Nephron (organoid): ENCODE measurements around the gene CD1C.
"Not testable (repeated sequence)": the region's sequence is repeated elsewhere in the genome, so short reads cannot be mapped to it uniquely, and the experiment has no call there.

Experiments
- H3K27ac Mint-ChIP-seq, 3 experiments: 2 replicates each; pipeline ENCODE4 v1.8.0; 2020; ENCODE audit warnings: mixed read lengths in 3 of 3, mild to moderate bottlenecking in 2 of 3, moderate library complexity in 1 of 3
- H3K27me3 Mint-ChIP-seq: 2 replicates; pipeline ENCODE4 v1.8.0; 2021; ENCODE audit warnings: low read depth, mild to moderate bottlenecking, moderate library complexity, mixed read lengths
- H3K36me3 Mint-ChIP-seq: 2 replicates; pipeline ENCODE4 v1.8.0; 2020; ENCODE audit warnings: low read depth, mixed read lengths
- H3K4me1 Mint-ChIP-seq: 2 replicates; pipeline ENCODE4 v1.8.0; 2020; ENCODE audit warnings: mixed read lengths
- H3K4me3 Mint-ChIP-seq, 3 experiments: 2 replicates each; pipeline ENCODE4 v1.8.0; 2020; ENCODE audit warnings: mild to moderate bottlenecking in 3 of 3, mixed read lengths in 3 of 3, moderate library complexity in 2 of 3
- H3K9me3 Mint-ChIP-seq: 2 replicates; pipeline ENCODE4 v1.8.0; 2020; ENCODE audit warnings: mixed read lengths
- TF ChIP-seq, protein P1 (sequence below), 3 experiments: fragments of 200-600 bp; sonication (generic); IDR thresholded peaks; one replicate each; pipeline ENCODE4 v1.5.0; 2021; ENCODE audit warnings: antibody characterized with exemption in 3 of 3; ENCODE audit not compliant: unreplicated experiment in 3 of 3

The CD1C gene

DNA sequence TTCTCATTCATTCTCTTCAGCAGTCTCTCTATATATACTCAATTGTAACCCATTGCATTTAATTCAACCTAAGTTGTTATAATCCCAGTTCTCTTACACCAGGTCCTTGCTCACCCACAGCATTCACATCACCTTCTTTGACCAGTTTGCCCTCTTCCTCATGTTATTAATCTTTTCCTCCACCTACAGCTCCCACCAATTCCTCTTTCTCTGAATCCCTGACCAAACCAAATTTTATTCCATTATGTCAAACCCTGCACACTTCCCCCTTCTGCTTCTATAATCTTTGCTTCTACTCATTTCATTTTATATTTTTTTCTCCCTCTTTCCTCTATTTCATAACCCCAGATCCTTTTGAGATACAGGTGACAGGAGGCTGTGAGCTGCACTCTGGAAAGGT is 34.1 kb upstream of the CD1C start:
- Mint-ChIP-seq H3K4me3 (no peak overlapping the region), H3K36me3 (no peaks in the 10 kb centered on the region)
- TF ChIP-seq, protein P1, sequence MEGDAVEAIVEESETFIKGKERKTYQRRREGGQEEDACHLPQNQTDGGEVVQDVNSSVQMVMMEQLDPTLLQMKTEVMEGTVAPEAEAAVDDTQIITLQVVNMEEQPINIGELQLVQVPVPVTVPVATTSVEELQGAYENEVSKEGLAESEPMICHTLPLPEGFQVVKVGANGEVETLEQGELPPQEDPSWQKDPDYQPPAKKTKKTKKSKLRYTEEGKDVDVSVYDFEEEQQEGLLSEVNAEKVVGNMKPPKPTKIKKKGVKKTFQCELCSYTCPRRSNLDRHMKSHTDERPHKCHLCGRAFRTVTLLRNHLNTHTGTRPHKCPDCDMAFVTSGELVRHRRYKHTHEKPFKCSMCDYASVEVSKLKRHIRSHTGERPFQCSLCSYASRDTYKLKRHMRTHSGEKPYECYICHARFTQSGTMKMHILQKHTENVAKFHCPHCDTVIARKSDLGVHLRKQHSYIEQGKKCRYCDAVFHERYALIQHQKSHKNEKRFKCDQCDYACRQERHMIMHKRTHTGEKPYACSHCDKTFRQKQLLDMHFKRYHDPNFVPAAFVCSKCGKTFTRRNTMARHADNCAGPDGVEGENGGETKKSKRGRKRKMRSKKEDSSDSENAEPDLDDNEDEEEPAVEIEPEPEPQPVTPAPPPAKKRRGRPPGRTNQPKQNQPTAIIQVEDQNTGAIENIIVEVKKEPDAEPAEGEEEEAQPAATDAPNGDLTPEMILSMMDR (IDR thresholded peaks at IDR 0.05; ENCODE audit: unreplicated experiment in 3 of 3) = no peak

DNA sequence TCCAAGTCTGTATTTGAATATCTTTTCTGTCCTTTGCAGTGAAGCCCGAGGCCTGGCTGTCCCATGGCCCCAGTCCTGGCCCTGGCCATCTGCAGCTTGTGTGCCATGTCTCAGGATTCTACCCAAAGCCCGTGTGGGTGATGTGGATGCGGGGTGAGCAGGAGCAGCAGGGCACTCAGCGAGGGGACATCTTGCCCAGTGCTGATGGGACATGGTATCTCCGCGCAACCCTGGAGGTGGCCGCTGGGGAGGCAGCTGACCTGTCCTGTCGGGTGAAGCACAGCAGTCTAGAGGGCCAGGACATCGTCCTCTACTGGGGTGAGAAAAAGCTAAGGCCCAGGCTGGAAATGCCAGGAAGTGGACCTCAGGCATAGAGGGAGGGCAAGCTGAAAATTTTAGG is 33.0 kb upstream of the CD1C start:
- H3K4me1 Mint-ChIP-seq, H3K4me3 Mint-ChIP-seq, H3K27me3 Mint-ChIP-seq, H3K9me3 Mint-ChIP-seq, H3K36me3 Mint-ChIP-seq, H3K27ac Mint-ChIP-seq: not testable (repeated sequence)

More for the DNA sequence above, 34.1 kb upstream of the CD1C start:
- H3K27me3 Mint-ChIP-seq = peaks cover 8% of the 10 kb centered on the region
- H3K4me1 Mint-ChIP-seq = no peaks in the 10 kb centered on the region
- no peak overlapping the region for H3K27ac Mint-ChIP-seq
- no peaks in the 10 kb centered on the region for H3K9me3 Mint-ChIP-seq

DNA sequence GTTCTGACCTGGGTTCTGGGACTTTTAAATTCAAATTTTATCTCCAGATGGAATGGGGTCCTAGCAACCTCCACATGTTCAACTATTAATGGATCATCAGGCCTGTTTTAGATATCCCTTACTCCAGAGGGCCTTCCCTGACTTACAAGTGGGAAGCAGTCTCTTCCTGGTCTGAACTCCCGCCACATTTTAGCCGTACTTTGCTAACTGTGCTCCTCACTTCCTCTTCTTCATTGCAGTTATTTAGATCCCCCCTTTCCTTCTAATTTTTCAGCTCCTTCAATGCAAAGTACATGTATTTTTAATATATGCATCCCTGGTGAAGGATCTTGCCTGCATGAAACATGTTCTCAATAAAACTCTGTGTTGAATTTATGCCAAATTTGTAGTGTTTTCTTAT is 31.8 kb upstream of the CD1C start:
- H3K4me3 Mint-ChIP-seq = no peak overlapping the region
- no peaks in the 10 kb centered on the region for H3K36me3 Mint-ChIP-seq
- no peaks in the 10 kb centered on the region for H3K9me3 Mint-ChIP-seq
- TF ChIP-seq, protein P1 (IDR thresholded peaks at IDR 0.05; ENCODE audit: unreplicated experiment in 3 of 3) = no peak
- H3K27me3 Mint-ChIP-seq = peaks cover 3% of the 10 kb centered on the region
- H3K4me1 Mint-ChIP-seq = no peaks in the 10 kb centered on the region
- no peak overlapping the region for H3K27ac Mint-ChIP-seq

DNA sequence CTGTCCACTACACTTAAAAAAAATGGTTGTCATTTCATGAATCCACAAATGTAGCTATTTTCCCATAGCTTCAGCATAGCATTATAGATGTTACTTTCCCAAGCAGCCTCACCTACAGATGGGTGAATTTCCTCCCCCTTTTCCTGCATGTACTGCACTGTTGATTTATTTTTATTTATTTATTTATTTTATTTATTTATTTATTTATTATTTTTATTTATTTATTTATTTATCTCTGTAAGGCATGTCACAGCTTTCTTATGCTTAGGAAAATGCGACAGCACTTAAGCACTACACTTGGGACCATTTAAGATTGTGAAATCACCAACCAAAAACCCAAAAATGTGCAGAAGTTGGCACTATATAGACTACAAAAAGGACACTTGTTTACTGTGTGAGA is 30.6 kb upstream of the CD1C start:
- peaks cover 3% of the 10 kb centered on the region for H3K27me3 Mint-ChIP-seq
- no peaks in the 10 kb centered on the region for H3K36me3 Mint-ChIP-seq
- H3K9me3 Mint-ChIP-seq = no peaks in the 10 kb centered on the region
- H3K27ac Mint-ChIP-seq = no peak overlapping the region
- TF ChIP-seq, protein P1 (IDR thresholded peaks at IDR 0.05; ENCODE audit: unreplicated experiment in 3 of 3) = no peak
- H3K4me3 Mint-ChIP-seq = no peak overlapping the region
- H3K4me1 Mint-ChIP-seq = no peaks in the 10 kb centered on the region

DNA sequence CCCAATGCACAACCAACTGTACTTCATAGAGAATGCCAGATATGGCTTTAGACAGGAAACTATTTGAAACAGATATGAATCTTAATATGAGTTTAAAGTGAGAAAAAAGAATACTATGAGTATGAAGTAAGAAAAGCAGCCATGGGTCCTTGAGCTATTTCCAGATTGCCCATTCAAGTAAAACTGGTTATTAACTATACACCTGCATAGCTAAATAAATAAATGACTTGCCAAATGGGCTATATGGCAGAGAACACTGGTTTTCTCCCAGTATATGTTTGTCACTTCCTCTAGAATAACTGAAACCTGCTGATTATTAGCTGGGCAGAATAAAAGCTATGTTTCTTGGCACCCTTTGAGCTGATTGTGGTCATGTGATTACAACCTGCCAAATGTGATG is 17.0 kb upstream of the CD1C start:
- no peak overlapping the region for H3K27ac Mint-ChIP-seq
- no peaks in the 10 kb centered on the region for H3K36me3 Mint-ChIP-seq
- no peaks in the 10 kb centered on the region for H3K4me1 Mint-ChIP-seq
- H3K9me3 Mint-ChIP-seq = peaks cover 3% of the 10 kb centered on the region
- H3K4me3 Mint-ChIP-seq = no peak overlapping the region
- H3K27me3 Mint-ChIP-seq = no peaks in the 10 kb centered on the region
- TF ChIP-seq, protein P1 (IDR thresholded peaks at IDR 0.05; ENCODE audit: unreplicated experiment in 3 of 3) = no peak

DNA sequence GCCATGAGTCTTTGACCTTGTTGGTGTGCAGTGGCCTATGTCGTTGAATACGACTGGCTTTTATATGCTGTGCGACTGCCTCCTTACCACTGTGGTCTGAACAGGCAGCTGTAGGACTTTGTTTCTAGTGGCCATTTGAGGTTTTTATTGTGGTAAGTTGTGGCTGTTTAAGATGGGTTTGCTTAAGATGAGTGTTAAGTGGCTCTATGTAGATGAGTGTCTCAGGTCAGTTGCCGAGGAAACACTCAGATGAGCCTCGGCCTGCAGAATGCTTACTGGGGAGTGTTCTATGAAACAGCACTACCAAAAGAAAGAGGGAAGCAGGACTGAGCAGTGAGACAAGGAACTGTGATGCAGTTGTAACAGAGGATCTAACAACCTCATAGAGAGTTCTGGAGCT is 14.9 kb upstream of the CD1C start:
- Mint-ChIP-seq H3K4me1 (no peaks in the 10 kb centered on the region), H3K27me3 (no peaks in the 10 kb centered on the region), H3K36me3 (no peaks in the 10 kb centered on the region), H3K27ac (no peak overlapping the region), H3K9me3 (no peaks in the 10 kb centered on the region), H3K4me3 (no peak overlapping the region)
- TF ChIP-seq, protein P1 (IDR thresholded peaks at IDR 0.05; ENCODE audit: unreplicated experiment in 3 of 3) = no peak

DNA sequence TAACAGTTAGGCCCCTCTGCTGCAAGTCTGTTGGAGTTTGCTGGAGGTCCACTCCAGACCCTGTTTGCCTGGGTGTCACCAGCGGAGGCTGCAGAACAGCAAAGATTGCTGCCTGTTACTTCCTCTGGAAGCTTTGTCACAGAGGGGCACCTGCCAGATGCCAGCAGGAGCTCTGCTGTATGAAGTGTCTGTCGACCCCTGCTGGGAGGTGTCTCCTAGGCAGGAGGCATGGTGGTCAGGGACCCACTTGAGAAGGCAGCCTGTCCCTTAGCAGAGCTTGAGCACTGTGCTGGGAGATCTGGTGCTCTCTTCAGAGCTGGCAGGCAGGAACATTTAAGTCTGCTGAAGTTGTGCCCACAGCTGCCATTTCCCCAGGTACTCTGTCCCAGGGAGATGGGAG is 7.3 kb upstream of the CD1C start:
- H3K9me3 Mint-ChIP-seq, H3K4me1 Mint-ChIP-seq, H3K36me3 Mint-ChIP-seq, H3K4me3 Mint-ChIP-seq, H3K27ac Mint-ChIP-seq, H3K27me3 Mint-ChIP-seq: not testable (repeated sequence)
